HEK293T (cell line): ENCODE measurements around the gene GIPC1.

Experiments used
- BHLHE40 ChIP-seq: fragments of 450-650 bp; IDR thresholded peaks from 2 replicates; pipeline ENCODE4 v1.6.1; 2016; ENCODE audit warnings: mild to moderate bottlenecking, moderate library complexity, borderline replicate concordance
- FOXA1 ChIP-seq: fragments of 450-650 bp; IDR thresholded peaks from 2 replicates; pipeline ENCODE4 v1.6.1; 2016; ENCODE audit warnings: mild to moderate bottlenecking
- FOXK2 ChIP-seq: fragments of 450-650 bp; IDR thresholded peaks from 2 replicates; pipeline ENCODE4 v1.6.1; 2016; ENCODE audit warnings: mild to moderate bottlenecking
- FOXM1 ChIP-seq: fragments of 450-650 bp; IDR thresholded peaks from 2 replicates; pipeline ENCODE4 v1.6.1; 2017; ENCODE audit warnings: mild to moderate bottlenecking, borderline replicate concordance
- HDGF ChIP-seq: fragments of 450-650 bp; IDR thresholded peaks from 2 replicates; pipeline ENCODE4 v1.6.1; 2017; ENCODE audit warnings: antibody characterized with exemption, borderline replicate concordance
- LEF1 ChIP-seq: fragments of 450-650 bp; IDR thresholded peaks from 2 replicates; pipeline ENCODE4 v1.6.1; 2017; ENCODE audit warnings: mild to moderate bottlenecking, borderline replicate concordance
- NFRKB ChIP-seq: fragments of 450-650 bp; IDR thresholded peaks from 2 replicates; pipeline ENCODE4 v1.6.1; 2016; ENCODE audit warnings: mild to moderate bottlenecking, moderate library complexity
- PKNOX1 ChIP-seq: fragments of 450-650 bp; IDR thresholded peaks from 2 replicates; pipeline ENCODE4 v1.6.1; 2016
- SP1 ChIP-seq: fragments of 450-650 bp; IDR thresholded peaks from 2 replicates; pipeline ENCODE4 v1.6.1; 2017
- SUZ12 ChIP-seq: fragments of 450-650 bp; IDR thresholded peaks from 2 replicates; pipeline ENCODE4 v1.6.1; 2016; ENCODE audit warnings: mild to moderate bottlenecking
- TARDBP ChIP-seq: fragments of 450-650 bp; IDR thresholded peaks from 2 replicates; pipeline ENCODE4 v1.6.1; 2016
- ZNF384 ChIP-seq: fragments of 450-650 bp; IDR thresholded peaks from 2 replicates; pipeline ENCODE4 v1.6.1; 2016

GRCh38 chr19:14519245-14519859 is 23.4 kb upstream of the GIPC1 start:
- TF ChIP-seq SUZ12 (no peak), NFRKB (no peak), BHLHE40 (no peak), FOXM1 (no peak), TARDBP (no peak), SP1 (no peak), HDGF (no peak), LEF1 (no peak), FOXK2 (no peak), FOXA1 (no peak), PKNOX1 (no peak), ZNF384 (no peak)
